HL-60 (cell line): ENCODE data around the gene CASQ2.

Experiments
- DNase-seq, 2 experiments: peaks; one replicate each; pipeline ENCODE4 v3.0.0-alpha.2; 2010 to 2020; ENCODE audit warnings: low read depth in 1 of 2, low spot score in 1 of 2
- H3K27ac ChIP-seq: fragments of 250-450 bp; sonication (Bioruptor Pico); replicated peaks from 2 replicates; pipeline ENCODE4 v1.5.1; 2020; ENCODE audit warnings: mild to moderate bottlenecking, moderate library complexity
- H3K27me3 ChIP-seq: fragments of 250-450 bp; sonication (Bioruptor Pico); 2 replicates; pipeline ENCODE4 v1.5.1; 2021; ENCODE audit warnings: mild to moderate bottlenecking, moderate library complexity; ENCODE audit not compliant: insufficient read depth, poor library complexity, severe bottlenecking
- H3K4me3 ChIP-seq: replicated peaks from 2 replicates; pipeline ENCODE4 v1.5.1; 2011; ENCODE audit warnings: mild to moderate bottlenecking, control low read depth, low read length; ENCODE audit not compliant: insufficient read depth
- GABPA ChIP-seq: IDR thresholded peaks from 2 replicates; pipeline ENCODE4 v1.6.1; 2012; ENCODE audit warnings: low read depth
- POLR2AphosphoS5 ChIP-seq: IDR thresholded peaks from 2 replicates; pipeline ENCODE4 v1.6.1; 2012; ENCODE audit warnings: low read depth
- SPI1 ChIP-seq: IDR thresholded peaks from 2 replicates; pipeline ENCODE4 v1.6.1; 2012; ENCODE audit warnings: low read depth, mild to moderate bottlenecking, borderline replicate concordance
- TF ChIP-seq, protein P1 (sequence below): IDR thresholded peaks from one replicate; pipeline ENCODE4 v1.5.1; 2011; ENCODE audit warnings: low read length, control low read depth, inconsistent platforms; ENCODE audit not compliant: insufficient read depth
- TF ChIP-seq, protein P2 (sequence below): IDR thresholded peaks from 2 replicates; pipeline ENCODE4 v1.6.1; 2012; ENCODE audit warnings: low read depth; ENCODE audit not compliant: insufficient replicate concordance

Gene CASQ2

DNA sequence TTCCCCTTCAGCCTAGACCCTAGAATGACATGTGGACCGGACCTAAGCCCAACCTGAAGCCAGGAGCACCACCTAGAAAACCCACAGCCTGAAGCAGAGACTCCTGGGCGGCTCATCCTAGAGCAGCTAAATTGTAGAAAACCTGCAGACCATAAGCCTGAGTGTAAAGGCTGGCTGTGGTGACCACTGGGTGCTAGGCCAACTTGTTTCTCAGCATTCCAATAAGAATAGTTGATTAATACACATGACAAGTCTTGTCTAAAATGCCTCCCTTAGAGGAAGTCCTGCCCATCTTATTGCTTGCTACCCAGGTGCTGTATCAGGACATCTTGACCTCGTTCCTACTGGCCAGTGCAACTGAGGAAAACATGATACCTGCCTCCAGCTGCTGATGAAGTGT is 23.3 kb upstream of the CASQ2 start:
- TF ChIP-seq SPI1 = no peak
- no peak for TF ChIP-seq POLR2AphosphoS5
- TF ChIP-seq GABPA = no peak
- TF ChIP-seq, protein P1, sequence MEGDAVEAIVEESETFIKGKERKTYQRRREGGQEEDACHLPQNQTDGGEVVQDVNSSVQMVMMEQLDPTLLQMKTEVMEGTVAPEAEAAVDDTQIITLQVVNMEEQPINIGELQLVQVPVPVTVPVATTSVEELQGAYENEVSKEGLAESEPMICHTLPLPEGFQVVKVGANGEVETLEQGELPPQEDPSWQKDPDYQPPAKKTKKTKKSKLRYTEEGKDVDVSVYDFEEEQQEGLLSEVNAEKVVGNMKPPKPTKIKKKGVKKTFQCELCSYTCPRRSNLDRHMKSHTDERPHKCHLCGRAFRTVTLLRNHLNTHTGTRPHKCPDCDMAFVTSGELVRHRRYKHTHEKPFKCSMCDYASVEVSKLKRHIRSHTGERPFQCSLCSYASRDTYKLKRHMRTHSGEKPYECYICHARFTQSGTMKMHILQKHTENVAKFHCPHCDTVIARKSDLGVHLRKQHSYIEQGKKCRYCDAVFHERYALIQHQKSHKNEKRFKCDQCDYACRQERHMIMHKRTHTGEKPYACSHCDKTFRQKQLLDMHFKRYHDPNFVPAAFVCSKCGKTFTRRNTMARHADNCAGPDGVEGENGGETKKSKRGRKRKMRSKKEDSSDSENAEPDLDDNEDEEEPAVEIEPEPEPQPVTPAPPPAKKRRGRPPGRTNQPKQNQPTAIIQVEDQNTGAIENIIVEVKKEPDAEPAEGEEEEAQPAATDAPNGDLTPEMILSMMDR = no peak
- TF ChIP-seq, protein P2, sequence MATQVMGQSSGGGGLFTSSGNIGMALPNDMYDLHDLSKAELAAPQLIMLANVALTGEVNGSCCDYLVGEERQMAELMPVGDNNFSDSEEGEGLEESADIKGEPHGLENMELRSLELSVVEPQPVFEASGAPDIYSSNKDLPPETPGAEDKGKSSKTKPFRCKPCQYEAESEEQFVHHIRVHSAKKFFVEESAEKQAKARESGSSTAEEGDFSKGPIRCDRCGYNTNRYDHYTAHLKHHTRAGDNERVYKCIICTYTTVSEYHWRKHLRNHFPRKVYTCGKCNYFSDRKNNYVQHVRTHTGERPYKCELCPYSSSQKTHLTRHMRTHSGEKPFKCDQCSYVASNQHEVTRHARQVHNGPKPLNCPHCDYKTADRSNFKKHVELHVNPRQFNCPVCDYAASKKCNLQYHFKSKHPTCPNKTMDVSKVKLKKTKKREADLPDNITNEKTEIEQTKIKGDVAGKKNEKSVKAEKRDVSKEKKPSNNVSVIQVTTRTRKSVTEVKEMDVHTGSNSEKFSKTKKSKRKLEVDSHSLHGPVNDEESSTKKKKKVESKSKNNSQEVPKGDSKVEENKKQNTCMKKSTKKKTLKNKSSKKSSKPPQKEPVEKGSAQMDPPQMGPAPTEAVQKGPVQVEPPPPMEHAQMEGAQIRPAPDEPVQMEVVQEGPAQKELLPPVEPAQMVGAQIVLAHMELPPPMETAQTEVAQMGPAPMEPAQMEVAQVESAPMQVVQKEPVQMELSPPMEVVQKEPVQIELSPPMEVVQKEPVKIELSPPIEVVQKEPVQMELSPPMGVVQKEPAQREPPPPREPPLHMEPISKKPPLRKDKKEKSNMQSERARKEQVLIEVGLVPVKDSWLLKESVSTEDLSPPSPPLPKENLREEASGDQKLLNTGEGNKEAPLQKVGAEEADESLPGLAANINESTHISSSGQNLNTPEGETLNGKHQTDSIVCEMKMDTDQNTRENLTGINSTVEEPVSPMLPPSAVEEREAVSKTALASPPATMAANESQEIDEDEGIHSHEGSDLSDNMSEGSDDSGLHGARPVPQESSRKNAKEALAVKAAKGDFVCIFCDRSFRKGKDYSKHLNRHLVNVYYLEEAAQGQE = no peak
- H3K4me3 ChIP-seq = no peak overlapping the region
- H3K27ac ChIP-seq = no peak overlapping the region
- H3K27me3 ChIP-seq = no peaks in the 10 kb centered on the region
- DNase-seq = no peak

DNA sequence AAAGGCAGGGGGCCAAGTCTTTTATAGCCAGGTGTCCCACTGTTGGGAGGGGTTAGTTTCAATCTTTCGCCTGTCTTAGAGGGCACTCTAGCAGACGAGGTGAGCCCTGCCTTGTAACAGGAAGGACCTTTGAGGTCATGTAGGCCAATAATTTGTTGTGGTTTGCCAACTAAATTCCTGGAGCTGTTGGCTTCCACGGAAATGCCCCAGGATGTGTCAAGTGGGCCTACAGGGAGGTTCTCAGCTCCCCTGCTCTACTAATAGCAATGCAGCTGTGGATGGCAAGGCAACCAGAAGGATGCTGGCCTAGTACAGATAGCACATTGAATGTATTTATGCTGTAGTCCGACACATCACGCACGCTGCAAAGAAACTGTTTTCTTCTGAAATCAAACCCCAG is 22.3 kb upstream of the CASQ2 start:
- TF ChIP-seq GABPA (no peak), SPI1 (no peak), POLR2AphosphoS5 (no peak)
- TF ChIP-seq, protein P2 = no peak
- TF ChIP-seq, protein P1 = no peak
- Histone ChIP-seq H3K4me3 (no peak overlapping the region), H3K27me3 (no peaks in the 10 kb centered on the region), H3K27ac (no peak overlapping the region)
- DNase-seq = no peak

DNA sequence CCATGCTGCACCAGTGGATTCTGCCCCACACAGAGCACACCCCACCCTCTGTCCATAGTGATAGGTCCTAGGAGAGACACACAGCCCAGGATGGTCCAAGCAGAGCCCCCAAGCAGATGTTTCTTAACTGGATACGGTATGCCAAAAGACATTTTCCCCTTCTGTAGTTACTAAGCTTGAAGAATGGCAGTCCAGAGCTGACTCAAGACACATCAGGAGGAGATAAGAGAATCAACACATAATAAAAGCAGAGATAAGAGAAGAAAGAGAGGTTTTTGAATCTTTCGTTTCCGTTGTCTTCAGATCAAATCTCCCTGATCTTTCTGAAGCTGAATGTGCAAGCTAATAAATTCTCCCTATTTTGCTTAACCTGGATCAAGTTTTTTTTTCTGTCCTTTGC is 21.8 kb upstream of the CASQ2 start:
- TF ChIP-seq POLR2AphosphoS5 = no peak
- TF ChIP-seq, protein P1 = no peak
- TF ChIP-seq SPI1 = no peak
- TF ChIP-seq GABPA = no peak
- TF ChIP-seq, protein P2 = no peak
- DNase-seq = no peak
- Histone ChIP-seq H3K27me3 (no peaks in the 10 kb centered on the region), H3K27ac (no peak overlapping the region), H3K4me3 (no peak overlapping the region)
